ENCODE results near the gene EEA1. TPM values are rescaled to one million over a fixed set of nuclear protein-coding genes. Genes with fewer than 3 reads are reported as not detected.

EEA1 gene
- total and polyA plus RNA-seq, 12 donors = 2.5 to 36.9 (median 21.4) TPM

DNA sequence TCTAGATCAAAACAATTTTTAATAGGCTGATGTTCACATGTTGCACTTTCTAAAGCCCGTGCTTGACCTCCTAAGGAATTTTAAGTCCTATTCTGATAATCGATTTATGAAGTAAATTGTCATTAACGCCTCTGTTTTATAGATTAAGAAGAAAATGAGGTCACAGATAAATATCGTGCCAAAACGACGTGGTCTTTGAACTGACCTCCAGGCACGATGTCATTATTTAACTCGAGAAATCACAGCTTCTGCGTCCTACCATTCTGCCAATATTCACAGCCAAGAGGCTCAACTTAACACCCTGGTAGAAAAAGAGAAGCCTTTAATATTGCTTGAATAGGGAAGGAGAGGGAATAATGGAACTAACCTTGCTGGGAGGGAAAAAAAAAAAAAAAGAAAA is 888 bp upstream of the EEA1 start:
- Histone ChIP-seq H3K9me3 (replicated peaks in 1 of 3) (no peaks in the 10 kb centered on the region), H3K4me1 (replicated peaks in 1 of 2) (peaks cover 18 to 26% of the 10 kb centered on the region in 2 donors), H3K27me3 (no peaks in the 10 kb centered on the region), H3K4me3 (peak overlapping the region in 3 of 4 donors; percentile 48 to 98 (median 78)), H3K27ac (peak overlapping the region; percentile 95 to 99 (median 99)), H3K36me3 (replicated peaks in 1 of 2) (no peaks in the 10 kb centered on the region)
- TF ChIP-seq POLR2A (IDR thresholded peaks at IDR 0.05) (no peak), CTCF (IDR thresholded peaks at IDR 0.05) (no peak)
- DNase-seq = no peak
- 2 to 6% (median 2%) methylated on average over 9 of the region's 9 CpGs for WGBS, 4 donors
- intact Hi-C loops (cut with DNase I) = loop anchor here in 1 of 2 donors (10.0 kb wide), 1 partner anchor 95 kb away; no protein-coding TSS in a partner anchor

DNA sequence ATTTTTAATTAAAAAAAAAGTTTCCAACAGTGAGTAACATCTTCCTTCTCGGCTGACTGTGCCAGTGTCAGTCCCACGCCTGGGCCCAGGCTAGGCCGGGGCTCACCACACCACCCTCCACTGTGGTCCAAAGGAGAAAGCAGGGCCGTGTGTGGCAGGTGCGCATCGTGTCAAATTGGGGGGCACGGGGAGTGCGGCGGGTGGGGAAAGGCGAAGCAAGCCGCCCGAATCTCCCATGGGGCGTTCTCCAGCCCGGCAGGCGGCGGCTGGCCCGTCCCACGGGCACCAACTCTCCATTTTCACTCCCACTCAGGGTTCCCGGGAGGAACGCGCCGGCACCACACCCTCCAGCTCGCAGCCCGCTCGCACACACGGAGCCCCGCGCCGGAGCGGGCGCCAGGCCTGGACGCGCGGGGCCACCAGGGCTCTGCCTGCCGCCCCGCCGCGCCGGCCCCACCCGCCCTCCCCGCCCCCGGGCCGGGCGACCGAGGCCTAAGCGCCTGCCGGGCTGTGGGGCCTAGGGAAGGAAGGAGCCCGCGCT is 604 bp downstream of the EEA1 start:
- TF ChIP-seq POLR2A (IDR thresholded peaks at IDR 0.05) (no peak), CTCF (IDR thresholded peaks at IDR 0.05) (no peak)
- Histone ChIP-seq H3K4me1 (replicated peaks in 1 of 2) (peaks cover 18 to 29% of the 10 kb centered on the region in 2 donors), H3K27ac (peak overlapping the region; percentile 81 to 99 (median 99)), H3K36me3 (replicated peaks in 1 of 2) (no peaks in the 10 kb centered on the region), H3K4me3 (peak overlapping the region; percentile 48 to 98 (median 64)), H3K27me3 (no peaks in the 10 kb centered on the region), H3K9me3 (replicated peaks in 1 of 3) (no peaks in the 10 kb centered on the region)
- WGBS, 4 donors = 0 to 2% (median 1%) methylated on average over 9 to 49 of the region's 49 CpGs
- peak; percentile 41 to 66 (median 51) for DNase-seq
- intact Hi-C loops (cut with DNase I) = no loop called here

GRCh38 chr12:92927436-92928281 is 1.4 kb downstream of the EEA1 start:
- peak overlapping the region in 2 of 4 donors; percentile 78 to 98 for H3K4me3 ChIP-seq
- peak in 1 of 7 donors; percentile 32 for DNase-seq
- H3K9me3 ChIP-seq (replicated peaks in 1 of 3) = no peaks in the 10 kb centered on the region
- no peaks in the 10 kb centered on the region for H3K36me3 ChIP-seq (replicated peaks in 1 of 2)
- no peak for TF ChIP-seq CTCF (IDR thresholded peaks at IDR 0.05)
- peak in 1 of 2 donors; percentile 41 for TF ChIP-seq POLR2A (IDR thresholded peaks at IDR 0.05)
- H3K4me1 ChIP-seq (replicated peaks in 1 of 2) = peaks cover 18 to 31% of the 10 kb centered on the region in 2 donors
- WGBS, 4 donors = 4 to 12% (median 7%) methylated on average over 7 of the region's 7 CpGs
- H3K27ac ChIP-seq = peak overlapping the region; percentile 81 to 99 (median 99)
- no peaks in the 10 kb centered on the region for H3K27me3 ChIP-seq
- intact Hi-C loops (cut with DNase I) = no loop called here

DNA sequence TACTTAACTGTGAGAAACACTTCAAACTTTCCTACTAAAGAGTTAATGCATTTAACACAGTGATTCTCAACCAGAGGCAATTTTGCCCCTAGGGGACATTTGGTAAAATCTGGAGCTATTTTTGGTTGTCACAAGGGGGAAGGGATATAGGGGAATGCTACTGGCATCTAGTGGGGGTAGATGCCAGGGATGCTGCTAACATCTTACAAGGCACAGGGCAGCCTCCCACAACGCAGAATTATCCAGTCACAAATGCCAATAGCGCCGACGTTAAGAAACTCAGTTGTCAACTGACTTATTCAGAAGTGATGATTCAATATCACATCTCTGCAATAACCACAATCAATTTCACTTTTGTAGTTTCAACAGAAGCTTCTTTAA is 2.0 kb downstream of the EEA1 start:
- intact Hi-C loops (cut with DNase I) = no loop called here
- Histone ChIP-seq H3K4me3 (peak overlapping the region in 1 of 4 donors; percentile 98), H3K4me1 (replicated peaks in 1 of 2) (peaks cover 18 to 31% of the 10 kb centered on the region in 2 donors), H3K9me3 (replicated peaks in 1 of 3) (no peaks in the 10 kb centered on the region), H3K27me3 (no peaks in the 10 kb centered on the region), H3K27ac (peak overlapping the region in 4 of 5 donors; percentile 15 to 99 (median 97)), H3K36me3 (replicated peaks in 1 of 2) (no peaks in the 10 kb centered on the region)
- TF ChIP-seq POLR2A (IDR thresholded peaks at IDR 0.05) (no peak), CTCF (IDR thresholded peaks at IDR 0.05) (peak in 3 of 6 experiments; percentile 10 to 21 (median 14))
- peak in 4 of 7 donors; percentile 23 to 36 (median 34) for DNase-seq
- WGBS, 4 donors = 8 to 21% (median 13%) methylated on average over 4 of the region's 4 CpGs
